ENCODE measurements around the gene NEK11. TPM values are rescaled to one million over a fixed set of nuclear protein-coding genes. Genes with fewer than 3 reads are reported as not detected.

The NEK11 gene
- polyA plus RNA-seq, 1 donor (not counting 4 experiments of a cell fraction or from before 2014, with no cell fraction given), result 9.4 TPM

DNA sequence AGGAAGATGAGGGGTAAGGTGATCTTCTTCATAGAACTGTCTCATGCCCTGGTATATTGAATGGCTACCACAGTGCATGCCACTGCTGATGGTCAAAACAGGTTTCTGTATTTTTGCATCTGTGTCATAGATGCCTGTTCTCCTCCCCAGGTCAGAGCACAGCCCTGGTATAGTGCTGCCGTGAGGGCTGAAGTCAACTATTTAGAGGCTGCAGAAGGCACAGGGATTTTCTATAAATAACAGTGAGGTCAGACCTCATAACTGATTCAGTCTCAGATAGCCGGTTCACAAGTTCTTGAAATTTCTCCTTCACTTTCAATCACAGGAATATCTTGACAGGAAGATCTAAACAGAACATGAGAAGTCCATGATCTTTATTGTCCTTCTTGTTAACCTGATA, 255.7 kb downstream of the NEK11 start:
- no peaks in the 10 kb centered on the region for H3K9me3 ChIP-seq (ENCODE audit: control insufficient read depth, low read depth, low read length)
- no peak for DNase-seq (ENCODE audit: low read depth, low spot score)
- no peaks in the 10 kb centered on the region for H3K36me3 ChIP-seq (ENCODE audit: control insufficient read depth in 2 of 2, extremely low read depth in 1 of 2, insufficient read depth in 2 of 2, low read length in 2 of 2)
- H3K4me3 ChIP-seq (ENCODE audit: control insufficient read depth in 2 of 3, extremely low read depth in 1 of 3, insufficient read depth in 2 of 3, low read depth in 1 of 3, low read length in 3 of 3), result no peak overlapping the region
- no peak overlapping the region for H3K27ac ChIP-seq (ENCODE audit: control insufficient read depth, insufficient read depth, low read length)
- H3K4me2 ChIP-seq (ENCODE audit: control insufficient read depth, extremely low read depth, insufficient read depth, low read depth, low read length), result no peak overlapping the region
- no peak overlapping the region for H3K9ac ChIP-seq (ENCODE audit: control insufficient read depth, extremely low read depth, insufficient read depth, low read length)
- no peak overlapping the region for H2AFZ ChIP-seq (ENCODE audit: control insufficient read depth, low read length)
- no peaks in the 10 kb centered on the region for H3K79me2 ChIP-seq (ENCODE audit: control insufficient read depth, insufficient read depth, low read length)
- no peaks in the 10 kb centered on the region for H4K20me1 ChIP-seq (ENCODE audit: control insufficient read depth, extremely low read depth, insufficient read depth, low read length)
- dilution Hi-C loops (cut with MboI; ENCODE audit: extremely low pct_ligation_motif_present, low sequenced_read_pairs), result no loop called here
- FAIRE-seq, result no peak
- H3K9me1 ChIP-seq (ENCODE audit: control insufficient read depth, extremely low read depth, insufficient read depth, low read length), result no peaks in the 10 kb centered on the region
- no peaks in the 10 kb centered on the region for H3K4me1 ChIP-seq (ENCODE audit: control insufficient read depth, extremely low read depth, insufficient read depth, low read length)
- H3K27me3 ChIP-seq (ENCODE audit: control insufficient read depth, extremely low read depth, insufficient read depth, low read length), result no peaks in the 10 kb centered on the region
- no peak for TF ChIP-seq EZH2 (IDR thresholded peaks at IDR 0.05; ENCODE audit: low read length)
- TF ChIP-seq, protein P1, sequence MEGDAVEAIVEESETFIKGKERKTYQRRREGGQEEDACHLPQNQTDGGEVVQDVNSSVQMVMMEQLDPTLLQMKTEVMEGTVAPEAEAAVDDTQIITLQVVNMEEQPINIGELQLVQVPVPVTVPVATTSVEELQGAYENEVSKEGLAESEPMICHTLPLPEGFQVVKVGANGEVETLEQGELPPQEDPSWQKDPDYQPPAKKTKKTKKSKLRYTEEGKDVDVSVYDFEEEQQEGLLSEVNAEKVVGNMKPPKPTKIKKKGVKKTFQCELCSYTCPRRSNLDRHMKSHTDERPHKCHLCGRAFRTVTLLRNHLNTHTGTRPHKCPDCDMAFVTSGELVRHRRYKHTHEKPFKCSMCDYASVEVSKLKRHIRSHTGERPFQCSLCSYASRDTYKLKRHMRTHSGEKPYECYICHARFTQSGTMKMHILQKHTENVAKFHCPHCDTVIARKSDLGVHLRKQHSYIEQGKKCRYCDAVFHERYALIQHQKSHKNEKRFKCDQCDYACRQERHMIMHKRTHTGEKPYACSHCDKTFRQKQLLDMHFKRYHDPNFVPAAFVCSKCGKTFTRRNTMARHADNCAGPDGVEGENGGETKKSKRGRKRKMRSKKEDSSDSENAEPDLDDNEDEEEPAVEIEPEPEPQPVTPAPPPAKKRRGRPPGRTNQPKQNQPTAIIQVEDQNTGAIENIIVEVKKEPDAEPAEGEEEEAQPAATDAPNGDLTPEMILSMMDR (optimal IDR thresholded peaks at IDR 0.05 in 1 of 3, IDR thresholded peaks at IDR 0.05 in 1 of 3, conservative IDR thresholded peaks at IDR 0.05 in 1 of 3; ENCODE audit: extremely low read depth in 1 of 3, insufficient read depth in 2 of 3, low read length in 3 of 3), result no peak

DNA sequence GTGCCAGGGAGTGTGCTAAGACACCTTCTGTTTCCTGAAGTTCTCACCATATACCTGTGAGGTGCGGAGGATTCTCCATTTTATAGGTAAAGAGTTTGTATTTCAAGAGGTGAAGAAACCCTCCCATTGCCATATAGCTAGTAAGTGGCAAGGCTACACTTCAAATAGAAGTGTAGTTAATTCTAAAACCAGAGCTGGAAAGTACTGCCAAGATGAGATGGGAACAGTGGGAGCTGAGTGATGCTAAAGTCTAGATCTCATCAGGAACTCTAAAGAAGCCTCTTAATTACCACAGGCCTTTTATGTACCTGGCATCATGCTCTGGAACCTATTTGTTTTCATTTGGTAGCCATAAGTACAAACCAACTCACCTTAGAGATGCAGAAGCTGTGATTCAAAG, 256.3 kb downstream of the NEK11 start:
- TF ChIP-seq EZH2 (IDR thresholded peaks at IDR 0.05; ENCODE audit: low read length), result no peak
- TF ChIP-seq, protein P1 (optimal IDR thresholded peaks at IDR 0.05 in 1 of 3, IDR thresholded peaks at IDR 0.05 in 1 of 3, conservative IDR thresholded peaks at IDR 0.05 in 1 of 3; ENCODE audit: extremely low read depth in 1 of 3, insufficient read depth in 2 of 3, low read length in 3 of 3), result no peak
- H3K27me3 ChIP-seq (ENCODE audit: control insufficient read depth, extremely low read depth, insufficient read depth, low read length), result no peaks in the 10 kb centered on the region
- no peaks in the 10 kb centered on the region for H3K9me3 ChIP-seq (ENCODE audit: control insufficient read depth, low read depth, low read length)
- dilution Hi-C loops (cut with MboI; ENCODE audit: extremely low pct_ligation_motif_present, low sequenced_read_pairs), result no loop called here
- H4K20me1 ChIP-seq (ENCODE audit: control insufficient read depth, extremely low read depth, insufficient read depth, low read length), result no peaks in the 10 kb centered on the region
- H3K79me2 ChIP-seq (ENCODE audit: control insufficient read depth, insufficient read depth, low read length), result no peaks in the 10 kb centered on the region
- H3K4me3 ChIP-seq (ENCODE audit: control insufficient read depth in 2 of 3, extremely low read depth in 1 of 3, insufficient read depth in 2 of 3, low read depth in 1 of 3, low read length in 3 of 3), result no peak overlapping the region
- H3K9ac ChIP-seq (ENCODE audit: control insufficient read depth, extremely low read depth, insufficient read depth, low read length), result no peak overlapping the region
- FAIRE-seq (no peak), DNase-seq (ENCODE audit: low read depth, low spot score) (no peak)
- H3K27ac ChIP-seq (ENCODE audit: control insufficient read depth, insufficient read depth, low read length), result no peak overlapping the region
- H3K4me2 ChIP-seq (ENCODE audit: control insufficient read depth, extremely low read depth, insufficient read depth, low read depth, low read length), result no peak overlapping the region
- no peaks in the 10 kb centered on the region for H3K4me1 ChIP-seq (ENCODE audit: control insufficient read depth, extremely low read depth, insufficient read depth, low read length)
- no peak overlapping the region for H2AFZ ChIP-seq (ENCODE audit: control insufficient read depth, low read length)
- no peaks in the 10 kb centered on the region for H3K9me1 ChIP-seq (ENCODE audit: control insufficient read depth, extremely low read depth, insufficient read depth, low read length)
- H3K36me3 ChIP-seq (ENCODE audit: control insufficient read depth in 2 of 2, extremely low read depth in 1 of 2, insufficient read depth in 2 of 2, low read length in 2 of 2), result no peaks in the 10 kb centered on the region

All from keratinocyte (primary cell).